Common myeloid progenitor, CD34-positive (primary cell): ENCODE data around the gene SLC8A2.

ENCODE experiments used
- CTCF ChIA-PET: fragments of 350-600 bp; sonication (Branson Sonifier 250); formaldehyde crosslinking; loops from one replicate; lab custom pipeline; 2021; ENCODE audit warnings: antibody characterized with exemption; lab: Charles Lee
- POLR2A ChIA-PET: fragments of 350-600 bp; sonication (Branson Sonifier 250); formaldehyde crosslinking; loops from one replicate; lab custom pipeline; 2021; ENCODE audit warnings: antibody characterized with exemption; lab: Charles Lee
- DNase-seq, 3 donors: peaks; one replicate each; pipeline versions ENCODE4 v3.0.0 to v3.0.0-alpha.2; 2013
- H3K27ac ChIP-seq, 2 experiments: 1 replicate in 1 of 2; 2 replicates in 1 of 2; pipeline ENCODE4 v1.7.0; 2013; ENCODE audit warnings: inconsistent platforms in 2 of 2, low read length in 2 of 2, mild to moderate bottlenecking in 2 of 2, low read depth in 1 of 2, moderate library complexity in 1 of 2; ENCODE audit not compliant: severe bottlenecking in 2 of 2, insufficient read depth in 1 of 2, poor library complexity in 1 of 2
- H3K27me3 ChIP-seq, 5 experiments: replicated peaks in 2 of 5; 1 replicate in 3 of 5; 2 replicates in 2 of 5; pipeline versions ENCODE4 v1.6.1 to v1.7.0; 2013; ENCODE audit warnings: low read length in 4 of 5, mild to moderate bottlenecking in 2 of 5, moderate library complexity in 2 of 5, inconsistent platforms in 1 of 5; ENCODE audit not compliant: insufficient read depth in 5 of 5, control insufficient read depth in 4 of 5
- H3K36me3 ChIP-seq, 4 experiments: 1 replicate in 2 of 4; 2 replicates in 2 of 4; pipeline versions ENCODE4 v1.6.1 to v1.7.0; 2013; ENCODE audit warnings: low read length in 3 of 4, control low read depth in 1 of 4, mild to moderate bottlenecking in 1 of 4; ENCODE audit not compliant: control insufficient read depth in 4 of 4, insufficient read depth in 4 of 4
- H3K4me1 ChIP-seq, 4 experiments: 1 replicate in 3 of 4; 2 replicates in 1 of 4; pipeline versions ENCODE4 v1.6.1 to v1.7.1; 2013; ENCODE audit warnings: low read length in 3 of 4, mild to moderate bottlenecking in 3 of 4, control low read depth in 1 of 4, inconsistent platforms in 1 of 4, moderate library complexity in 1 of 4; ENCODE audit not compliant: control insufficient read depth in 4 of 4, insufficient read depth in 4 of 4; ENCODE audit errors: control extremely low read depth in 1 of 4
- H3K4me3 ChIP-seq, 7 experiments: 1 replicate in 4 of 7; 2 replicates in 3 of 7; pipeline versions ENCODE4 v1.5.1 to v1.7.0; 2013; ENCODE audit warnings: mild to moderate bottlenecking in 7 of 7, low read length in 6 of 7, moderate library complexity in 6 of 7, inconsistent platforms in 2 of 7, low read depth in 2 of 7, control low read depth in 1 of 7; ENCODE audit not compliant: insufficient read depth in 4 of 7, control insufficient read depth in 1 of 7; ENCODE audit errors: extremely low read depth in 1 of 7
- H3K9me3 ChIP-seq, 5 experiments: 1 replicate in 4 of 5; 2 replicates in 1 of 5; pipeline versions ENCODE4 v1.6.1 to v1.7.1; 2013; ENCODE audit warnings: low read length in 4 of 5, mild to moderate bottlenecking in 2 of 5, inconsistent platforms in 1 of 5, low read depth in 1 of 5, moderate library complexity in 1 of 5; ENCODE audit not compliant: control insufficient read depth in 4 of 5, insufficient read depth in 2 of 5; ENCODE audit errors: control extremely low read depth in 1 of 5
- WGBS: methylation state at CpG from one replicate; pipeline ENCODE4 v1.1.5; 2013; ENCODE audit not compliant: insufficient coverage; 5-methylcytosine and 5-hydroxymethylcytosine counted together

The SLC8A2 gene

GRCh38 chr19:47465957-47466356 lies 5.7 kb downstream of the SLC8A2 start:
- Histone ChIP-seq H3K27me3 (peaks cover 0 to 61% (median 33%) of the 10 kb centered on the region in 5 experiments), H3K4me3 (no peak overlapping the region), H3K9me3 (peaks cover 0 to 2% (median 0%) of the 10 kb centered on the region in 5 experiments), H3K36me3 (no peaks in the 10 kb centered on the region), H3K4me1 (no peaks in the 10 kb centered on the region), H3K27ac (no peak overlapping the region)
- CTCF ChIA-PET: no interaction called here
- POLR2A ChIA-PET: no interaction called here
- DNase-seq: no peak
- 88% methylated on average over 25 of the region's 27 CpGs for WGBS

GRCh38 chr19:47464675-47465419 lies 6.8 kb downstream of the SLC8A2 start:
- ChIA-PET CTCF (interaction anchor here (0.8 kb wide), 1 partner anchor 10 kb away, joined by 5 read pairs; no protein-coding TSS in a partner anchor), POLR2A (no interaction called here)
- Histone ChIP-seq H3K9me3 (peaks cover 0 to 2% (median 0%) of the 10 kb centered on the region in 5 experiments), H3K36me3 (no peaks in the 10 kb centered on the region), H3K4me1 (no peaks in the 10 kb centered on the region), H3K4me3 (no peak overlapping the region), H3K27ac (no peak overlapping the region), H3K27me3 (peaks cover 0 to 56% (median 29%) of the 10 kb centered on the region in 5 experiments)
- 83% methylated on average over 9 of the region's 10 CpGs for WGBS
- DNase-seq: no peak

- 100% methylated on average over 1 of the region's 5 CpGs for WGBS
- no peak overlapping the region for H3K27ac ChIP-seq
- no peak for DNase-seq
- H3K4me1 ChIP-seq: peaks cover 0 to 6% (median 2%) of the 10 kb centered on the region in 4 experiments
- H3K4me3 ChIP-seq: no peak overlapping the region
- peaks cover 0 to 3% (median 0%) of the 10 kb centered on the region in 5 experiments for H3K9me3 ChIP-seq
- H3K27me3 ChIP-seq: peaks cover 4 to 59% (median 26%) of the 10 kb centered on the region in 5 experiments
- CTCF ChIA-PET: no interaction called here
- no peaks in the 10 kb centered on the region for H3K36me3 ChIP-seq
- POLR2A ChIA-PET: no interaction called here
Observed at GRCh38 chr19:47461876-47462275, 9.8 kb downstream of the SLC8A2 start.

- Histone ChIP-seq H3K27ac (no peak overlapping the region), H3K4me3 (no peak overlapping the region), H3K4me1 (peaks cover 0 to 6% (median 2%) of the 10 kb centered on the region in 4 experiments), H3K27me3 (peaks cover 17 to 63% (median 40%) of the 10 kb centered on the region in 5 experiments), H3K36me3 (peaks cover 0 to 3% (median 0%) of the 10 kb centered on the region in 4 experiments), H3K9me3 (peaks cover 0 to 20% (median 12%) of the 10 kb centered on the region in 5 experiments)
- WGBS: 95% methylated on average over 4 of the region's 14 CpGs
- ChIA-PET POLR2A (no interaction called here), CTCF (no interaction called here)
- no peak for DNase-seq
Observed at GRCh38 chr19:47459477-47459876, 12.2 kb downstream of the SLC8A2 start.

- Histone ChIP-seq H3K9me3 (peaks cover 0 to 20% (median 12%) of the 10 kb centered on the region in 5 experiments), H3K4me3 (no peak overlapping the region), H3K27me3 (peaks cover 17 to 68% (median 40%) of the 10 kb centered on the region in 5 experiments), H3K27ac (no peak overlapping the region), H3K36me3 (peaks cover 0 to 3% (median 0%) of the 10 kb centered on the region in 4 experiments), H3K4me1 (peaks cover 0 to 6% (median 2%) of the 10 kb centered on the region in 4 experiments)
- ChIA-PET CTCF (no interaction called here), POLR2A (no interaction called here)
- WGBS: 40% methylated on average over 5 of the region's 5 CpGs
- DNase-seq: no peak
Observed at GRCh38 chr19:47458672-47459071, 13.0 kb downstream of the SLC8A2 start.

- Histone ChIP-seq H3K27me3 (peaks cover 17 to 79% (median 41%) of the 10 kb centered on the region in 5 experiments), H3K27ac (no peak overlapping the region), H3K36me3 (peaks cover 0 to 3% (median 0%) of the 10 kb centered on the region in 4 experiments), H3K9me3 (peaks cover 0 to 20% (median 12%) of the 10 kb centered on the region in 5 experiments), H3K4me3 (no peak overlapping the region), H3K4me1 (peaks cover 0 to 6% (median 2%) of the 10 kb centered on the region in 4 experiments)
- ChIA-PET CTCF (interaction anchor here (1.4 kb wide), 1 partner anchor 10 kb away, joined by 3 read pairs; no protein-coding TSS in a partner anchor), POLR2A (no interaction called here)
- 34% methylated on average over 77 of the region's 77 CpGs for WGBS
- DNase-seq: no peak
Observed at GRCh38 chr19:47456721-47457474, 14.8 kb downstream of the SLC8A2 start.
